Activated naive CD4-positive, alpha-beta T cell treated with anti-CD3 and anti-CD28 coated beads for 36 hours (primary cell): Measurements from ENCODE around the gene SPACA7. TPM values are rescaled to one million over a fixed set of nuclear protein-coding genes. Genes with fewer than 3 reads are reported as not detected.
A peak's percentile ranks its signal among the peaks of the same experiment; 100 is the strongest.

Experiments used
- CTCF ChIA-PET: fragments of 350-600 bp; sonication (Branson Sonifier 250); formaldehyde crosslinking; loops from one replicate; lab custom pipeline; 2021; ENCODE audit warnings: antibody characterized with exemption; lab: Charles Lee
- DNase-seq: peaks from one replicate; pipeline ENCODE4 v3.0.0-alpha.2; 2020
- H3K27ac Mint-ChIP-seq: one replicate; pipeline ENCODE4 v1.8.0; 2021; ENCODE audit warnings: mild to moderate bottlenecking, mixed read lengths
- H3K27me3 Mint-ChIP-seq: one replicate; pipeline ENCODE4 v1.8.0; 2021; ENCODE audit warnings: low read depth, mixed read lengths
- H3K36me3 Mint-ChIP-seq: one replicate; pipeline ENCODE4 v1.8.0; 2021; ENCODE audit warnings: low read depth, mixed read lengths
- H3K4me1 Mint-ChIP-seq: one replicate; pipeline ENCODE4 v1.8.0; 2021; ENCODE audit warnings: low read depth, mixed read lengths
- H3K4me3 Mint-ChIP-seq: one replicate; pipeline ENCODE4 v1.8.0; 2021; ENCODE audit warnings: mild to moderate bottlenecking, moderate library complexity, mixed read lengths
- H3K9me3 Mint-ChIP-seq: one replicate; pipeline ENCODE4 v1.8.0; 2021; ENCODE audit warnings: mixed read lengths
- intact Hi-C: fragments of 100-400 bp; cut with micrococcal nuclease; formaldehyde crosslinking; loops from one replicate; pipeline ENCODE4 v1.15.1; 2023
- total RNA-seq, 2 experiments: library from RNA; stranded (reverse); gene quantifications; one replicate each; pipeline ENCODE4 v1.2.3, GENCODE V29; 2021

SPACA7 gene
- total RNA-seq, 2 experiments from 2014 or later: not detected

- intact Hi-C loops: no loop called here
- H3K9me3 Mint-ChIP-seq: peaks cover 8% of the 10 kb centered on the region
Measured at GRCh38 chr13:112434937-112435523, 58.9 kb downstream of the SPACA7 start.

DNA sequence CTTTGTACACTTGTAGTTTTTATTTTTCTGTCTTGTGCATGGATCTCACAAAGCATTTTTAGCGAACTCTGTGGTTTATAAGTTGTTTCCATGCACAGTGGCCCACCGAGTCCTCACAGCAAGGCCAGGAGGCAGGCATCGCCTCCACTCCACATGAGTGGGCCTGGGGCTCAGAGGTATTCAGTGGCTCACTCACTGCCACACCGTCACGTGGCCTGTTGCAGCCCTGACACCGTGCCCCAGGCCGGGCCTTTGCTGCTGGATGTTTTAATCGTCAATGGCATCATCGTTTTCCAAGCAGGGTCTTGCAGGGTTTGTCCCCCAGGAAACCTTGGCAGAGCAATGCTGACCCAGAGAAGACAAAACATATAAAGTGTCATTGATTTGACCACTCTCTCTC is 59.8 kb downstream of the SPACA7 start:
- CTCF ChIA-PET: no interaction called here
- Mint-ChIP-seq H3K27ac (no peak overlapping the region), H3K36me3 (no peaks in the 10 kb centered on the region), H3K4me1 (no peaks in the 10 kb centered on the region), H3K27me3 (peaks cover 8% of the 10 kb centered on the region), H3K9me3 (peaks cover 8% of the 10 kb centered on the region), H3K4me3 (no peak overlapping the region)
- no peak for DNase-seq
- intact Hi-C loops: no loop called here

More at GRCh38 chr13:112434937-112435523, 58.9 kb downstream of the SPACA7 start:
- Mint-ChIP-seq H3K4me1 (no peaks in the 10 kb centered on the region), H3K27me3 (peaks cover 5% of the 10 kb centered on the region), H3K27ac (no peak overlapping the region), H3K4me3 (no peak overlapping the region), H3K36me3 (no peaks in the 10 kb centered on the region)
- no peak for DNase-seq
- CTCF ChIA-PET: no interaction called here

- Mint-ChIP-seq H3K4me1 (no peaks in the 10 kb centered on the region), H3K9me3 (peaks cover 8% of the 10 kb centered on the region), H3K36me3 (no peaks in the 10 kb centered on the region), H3K27me3 (peaks cover 10% of the 10 kb centered on the region), H3K27ac (no peak overlapping the region), H3K4me3 (no peak overlapping the region)
- intact Hi-C loops: no loop called here
- CTCF ChIA-PET: no interaction called here
- DNase-seq: no peak
Measured at GRCh38 chr13:112438094-112438493, 61.9 kb downstream of the SPACA7 start.

DNA sequence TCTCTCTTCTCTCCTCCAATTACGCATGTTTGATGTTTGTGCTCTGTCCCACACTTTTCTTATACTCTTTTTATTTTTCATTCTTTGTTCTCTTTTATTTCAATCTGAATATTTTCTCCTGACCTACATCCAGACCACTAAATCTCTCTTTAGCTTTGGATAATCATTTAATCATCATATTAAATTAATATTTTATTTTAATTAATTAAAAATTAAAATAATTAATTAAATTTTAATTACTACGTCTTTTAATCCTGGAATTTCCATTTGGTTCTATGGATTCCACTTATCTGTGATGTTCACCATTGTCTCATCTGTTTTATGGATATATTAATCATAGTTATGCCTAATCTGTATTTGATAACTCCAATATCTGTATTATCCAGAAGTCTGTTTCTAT is 62.4 kb downstream of the SPACA7 start:
- Mint-ChIP-seq H3K36me3 (no peaks in the 10 kb centered on the region), H3K27ac (no peak overlapping the region), H3K4me1 (no peaks in the 10 kb centered on the region), H3K4me3 (no peak overlapping the region), H3K9me3 (peaks cover 8% of the 10 kb centered on the region), H3K27me3 (peaks cover 14% of the 10 kb centered on the region)
- intact Hi-C loops: no loop called here
- CTCF ChIA-PET: no interaction called here
- no peak for DNase-seq

GRCh38 chr13:112441226-112441625 is 65.1 kb downstream of the SPACA7 start:
- CTCF ChIA-PET: no interaction called here

DNA sequence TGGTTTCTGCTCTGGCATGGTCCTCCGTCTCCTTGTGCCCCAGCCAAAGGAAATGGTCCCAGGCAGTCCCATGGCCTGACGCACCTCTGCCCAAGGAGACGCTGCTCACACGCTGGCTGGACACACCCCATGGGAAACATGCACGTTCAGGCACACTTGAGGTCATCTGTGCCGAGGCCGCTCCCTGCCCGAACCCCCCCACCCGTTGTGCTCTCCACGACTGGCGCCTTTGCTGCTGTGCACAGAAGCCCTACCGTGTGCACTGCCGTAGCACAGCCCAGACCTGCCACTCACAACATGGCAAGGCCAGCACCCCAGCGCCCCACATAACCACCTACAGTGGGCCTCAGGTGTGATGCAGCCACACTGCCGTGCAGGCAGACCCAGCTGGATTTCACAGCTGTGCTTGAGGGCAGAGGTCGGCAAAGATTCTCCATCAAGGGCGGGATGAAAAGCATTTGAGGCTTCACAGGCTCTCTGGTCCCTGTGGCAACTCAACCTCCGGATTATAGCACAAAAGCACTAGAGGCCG is 65.7 kb downstream of the SPACA7 start:
- no peaks in the 10 kb centered on the region for H3K4me1 Mint-ChIP-seq
- intact Hi-C loops: no loop called here
- peaks cover 5% of the 10 kb centered on the region for H3K9me3 Mint-ChIP-seq
- CTCF ChIA-PET: interaction anchor here (3.1 kb wide), 1 partner anchor 966 kb away, joined by 8 read pairs; no protein-coding TSS in a partner anchor
- no peaks in the 10 kb centered on the region for H3K36me3 Mint-ChIP-seq
- DNase-seq: no peak
- no peak overlapping the region for H3K4me3 Mint-ChIP-seq
- no peak overlapping the region for H3K27ac Mint-ChIP-seq
- H3K27me3 Mint-ChIP-seq: peaks cover 19% of the 10 kb centered on the region

More at GRCh38 chr13:112441226-112441625, 65.1 kb downstream of the SPACA7 start:
- no peaks in the 10 kb centered on the region for H3K36me3 Mint-ChIP-seq
- no peak overlapping the region for H3K4me3 Mint-ChIP-seq
- peaks cover 5% of the 10 kb centered on the region for H3K9me3 Mint-ChIP-seq
- no peak overlapping the region for H3K27ac Mint-ChIP-seq
- intact Hi-C loops: no loop called here
- no peaks in the 10 kb centered on the region for H3K4me1 Mint-ChIP-seq
- H3K27me3 Mint-ChIP-seq: peaks cover 19% of the 10 kb centered on the region
- DNase-seq: no peak

GRCh38 chr13:112442483-112443090 is 66.4 kb downstream of the SPACA7 start:
- no peak overlapping the region for H3K4me3 Mint-ChIP-seq
- CTCF ChIA-PET: interaction anchor here (0.7 to 3.1 kb wide), 7 partner anchors 12 to 1015 kb away, joined by 3 to 8 read pairs (median 5); no protein-coding TSS in a partner anchor
- no peaks in the 10 kb centered on the region for H3K4me1 Mint-ChIP-seq
- H3K9me3 Mint-ChIP-seq: peaks cover 5% of the 10 kb centered on the region
- no peaks in the 10 kb centered on the region for H3K36me3 Mint-ChIP-seq
- DNase-seq: no peak
- no peak overlapping the region for H3K27ac Mint-ChIP-seq
- H3K27me3 Mint-ChIP-seq: peaks cover 19% of the 10 kb centered on the region
- intact Hi-C loops: no loop called here

GRCh38 chr13:112443191-112443994 is 67.2 kb downstream of the SPACA7 start:
- Mint-ChIP-seq H3K4me3 (no peak overlapping the region), H3K36me3 (no peaks in the 10 kb centered on the region)

DNA sequence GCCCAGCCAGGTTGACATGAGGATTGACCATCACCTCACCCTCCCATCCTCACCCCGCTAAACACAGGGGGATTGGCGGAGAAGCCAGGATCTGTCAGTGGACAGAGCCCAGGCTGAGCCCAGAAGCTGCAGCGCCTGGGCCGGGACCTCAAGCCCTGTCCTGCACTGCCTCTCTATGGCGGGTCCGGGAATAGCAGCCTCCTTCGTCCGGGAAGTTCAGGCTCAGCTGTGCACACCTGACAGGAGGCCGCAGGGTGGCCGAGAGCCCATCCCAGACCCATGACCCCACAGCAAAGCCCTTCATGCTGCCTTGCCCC is 67.8 kb downstream of the SPACA7 start:
- DNase-seq: peak; percentile 78
- intact Hi-C loops: loop anchor here (1.0 kb wide), 4 partner anchors 162 to 970 kb away; no protein-coding TSS in a partner anchor
- CTCF ChIA-PET: interaction anchor here (0.7 to 3.1 kb wide), 9 partner anchors 10 to 1989 kb away, joined by 3 to 8 read pairs (median 3); no protein-coding TSS in a partner anchor
- Mint-ChIP-seq H3K27ac (no peak overlapping the region), H3K4me1 (no peaks in the 10 kb centered on the region), H3K27me3 (peaks cover 17% of the 10 kb centered on the region), H3K4me3 (no peak overlapping the region), H3K9me3 (no peaks in the 10 kb centered on the region), H3K36me3 (no peaks in the 10 kb centered on the region)

More at GRCh38 chr13:112443191-112443994, 67.2 kb downstream of the SPACA7 start:
- H3K27me3 Mint-ChIP-seq: peaks cover 18% of the 10 kb centered on the region
- CTCF ChIA-PET: interaction anchor here (0.8 to 3.1 kb wide), 8 partner anchors 11 to 1988 kb away, joined by 3 to 8 read pairs (median 4); no protein-coding TSS in a partner anchor
- H3K27ac Mint-ChIP-seq: no peak overlapping the region
- intact Hi-C loops: no loop called here
- peaks cover 1% of the 10 kb centered on the region for H3K9me3 Mint-ChIP-seq
- peak; percentile 30 for DNase-seq
- H3K4me1 Mint-ChIP-seq: no peaks in the 10 kb centered on the region

- intact Hi-C loops: loop anchor here (1.0 kb wide), 4 partner anchors 162 to 970 kb away; no protein-coding TSS in a partner anchor
- peaks cover 17% of the 10 kb centered on the region for H3K27me3 Mint-ChIP-seq
- no peaks in the 10 kb centered on the region for H3K9me3 Mint-ChIP-seq
- H3K4me3 Mint-ChIP-seq: no peak overlapping the region
- H3K36me3 Mint-ChIP-seq: no peaks in the 10 kb centered on the region
- no peak for DNase-seq
- no peaks in the 10 kb centered on the region for H3K4me1 Mint-ChIP-seq
- no peak overlapping the region for H3K27ac Mint-ChIP-seq
- CTCF ChIA-PET: interaction anchor here (0.6 to 3.1 kb wide), 9 partner anchors 65 to 1989 kb away, joined by 3 to 8 read pairs (median 3); no protein-coding TSS in a partner anchor
Measured at GRCh38 chr13:112444416-112445399, 68.6 kb downstream of the SPACA7 start.
